Heart left ventricle (tissue), 16 donors: Measurements from ENCODE around the gene LYRM1. TPM values are rescaled to one million over a fixed set of nuclear protein-coding genes. Genes with fewer than 3 reads are reported as not detected.
"Not testable (repeated sequence)": the region's sequence is repeated elsewhere in the genome, so short reads cannot be mapped to it uniquely, and the experiment has no call there.

ENCODE experiments used
- ATAC-seq, 4 donors: fragments of 200-7000 bp; cut with Tn5 transposase; one replicate each; pipeline ENCODE4 v1.9.1; 2020 to 2022; ENCODE audit warnings: moderate library complexity in 4 of 4, mild to moderate bottlenecking in 3 of 4, moderate number of reproducible peaks in 1 of 4
- DNase-seq, 5 donors: peaks; one replicate each; pipeline ENCODE4 v3.0.0-alpha.2; 2020
- H3K27ac ChIP-seq, 12 donors: fragments of 200-600 bp; sonication (generic) in 4 of 12; one replicate each; pipeline versions ENCODE4 v1.5.0 to v1.8.0; 2016 to 2022; ENCODE audit warnings: mild to moderate bottlenecking in 2 of 12
- H3K27me3 ChIP-seq, 9 donors: fragments of 200-600 bp; sonication (generic) in 2 of 9; one replicate each; pipeline versions ENCODE4 v1.5.1 to v1.8.0; 2016 to 2022; ENCODE audit warnings: mild to moderate bottlenecking in 3 of 9
- H3K36me3 ChIP-seq, 9 donors: fragments of 200-600 bp; sonication (generic) in 2 of 9; one replicate each; pipeline versions ENCODE4 v1.5.0 to v1.8.0; 2018 to 2022; ENCODE audit warnings: mild to moderate bottlenecking in 2 of 9
- H3K4me1 ChIP-seq, 12 donors: fragments of 200-600 bp; sonication (generic) in 4 of 12; one replicate each; pipeline versions ENCODE4 v1.5.0 to v1.8.0; 2016 to 2022; ENCODE audit warnings: mild to moderate bottlenecking in 3 of 12
- H3K4me3 ChIP-seq, 12 donors: fragments of 200-600 bp; sonication (generic) in 4 of 12; one replicate each; pipeline versions ENCODE4 v1.5.0 to v1.8.0; 2017 to 2022; ENCODE audit warnings: mild to moderate bottlenecking in 9 of 12, moderate library complexity in 4 of 12
- H3K9me3 ChIP-seq, 12 donors: fragments of 200-600 bp; sonication (generic) in 4 of 12; one replicate each; pipeline versions ENCODE4 v1.5.0 to v1.8.0; 2016 to 2022; ENCODE audit warnings: mild to moderate bottlenecking in 1 of 12
- POLR2A ChIP-seq, 2 donors: fragments of 450-650 bp; IDR thresholded peaks; one replicate each; pipeline ENCODE4 v1.6.1; 2017; ENCODE audit warnings: antibody characterized with exemption in 2 of 2, mild to moderate bottlenecking in 2 of 2, moderate library complexity in 2 of 2
- WGBS, 4 donors: extraction: QIAGEN DNeasy Blood & Tissue Kit in 2 of 4; methylation state at CpG; one replicate each; pipeline versions ENCODE4 v1.1.5 to v1.1.7; 2013 to 2018; 5-methylcytosine and 5-hydroxymethylcytosine counted together
- intact Hi-C, 10 donors: fragments of 100-400 bp; cut with DNase I; formaldehyde crosslinking; loops; one replicate each; pipeline versions ENCODE4 v1.11.1 to v1.14.2; 2022
- polyA plus RNA-seq, 2 donors: library from polyadenylated mRNA; stranded (reverse); fragments of 200-250 nt; gene quantifications; one replicate each; pipeline ENCODE4 v1.2.3, GENCODE V29; 2013
- total RNA-seq, 9 donors: library from RNA; depleted of rRNA in 2 of 9; stranded (reverse); fragments of >200 nt in 2 of 9; fragmentation: NEBNext Ultra II Directional in 3 of 9; extraction: Animal tissue kit (Norgen Biotek cat#: 25700) in 3 of 9; gene quantifications; one replicate each; pipeline versions ENCODE4 v1.1.0 to v1.2.4, GENCODE V29; 2016 to 2023
- TF ChIP-seq, protein P1 (sequence below), 12 donors: fragments of 200-600 bp; sonication (generic) in 4 of 12; IDR thresholded peaks; one replicate each; pipeline versions ENCODE4 v1.5.0 to v1.8.0; 2018 to 2022; ENCODE audit warnings: antibody characterized with exemption in 12 of 12, mild to moderate bottlenecking in 5 of 12
- donor health status: ischemic (EF 13 %, LVEDD 7.1; RV severe dilation, severe dysfunction).
- donor health status: healthy with polysubstance abuse.
- donor health status: DM: no; HTN: yes; CAD: no.
- donor health status: DM: no; HTN: no; CAD: no.
- donor health status: ischemic (EF 25% LVEDD 6.9; RV normal size, moderate dysfunction).
- donor health status: ischemic (EF 25% LVEDD 5.7; RV mildly dilated, moderate dysfunction).
- donor health status: healthy.
- donor health status: DM: yes; HTN: yes; CAD: no.
- donor health status: ischemic (EF 35%, LVEDD 5.7; RV mildly dilated, moderate dysfunction).
- donor health status: nonischemic (EF 11% LVEDD 7.7; RV severe dilation, severe dysfunction).
- donor health status: DM: yes; HTN: yes; CAD: no.
- donor health status: PGD.
- donor health status: ischemic (EF 29% LVEDD 5.4; RV normal size, mild dysfunction).
- donor health status: nonischemic (EF 23%, LVEDD 6.1; RV moderate dilation, normal function).

LYRM1 gene
- total and polyA plus RNA-seq, 11 donors: 40.2 to 124 (median 55.9) TPM

DNA sequence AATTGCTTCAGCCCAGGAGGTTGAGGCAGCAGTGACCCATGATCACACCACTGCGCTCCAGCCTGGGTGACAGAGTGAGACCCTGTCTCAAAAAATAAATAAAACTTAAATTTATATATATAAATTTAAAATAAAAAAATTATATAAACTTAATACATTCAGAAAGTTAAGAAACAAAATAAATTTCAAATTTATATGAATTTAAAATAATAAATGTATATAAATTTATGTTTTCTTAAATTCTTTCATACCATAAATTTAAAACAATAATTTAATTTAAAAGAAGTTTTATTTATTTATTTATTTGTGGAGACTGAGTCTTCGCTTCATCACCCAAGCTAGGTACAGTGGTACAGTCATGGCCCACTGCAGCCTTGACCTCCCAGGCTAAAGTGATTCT lies 20.2 kb downstream of the LYRM1 start:
- TF ChIP-seq POLR2A (IDR thresholded peaks at IDR 0.05): no peak
- TF ChIP-seq, protein P1, sequence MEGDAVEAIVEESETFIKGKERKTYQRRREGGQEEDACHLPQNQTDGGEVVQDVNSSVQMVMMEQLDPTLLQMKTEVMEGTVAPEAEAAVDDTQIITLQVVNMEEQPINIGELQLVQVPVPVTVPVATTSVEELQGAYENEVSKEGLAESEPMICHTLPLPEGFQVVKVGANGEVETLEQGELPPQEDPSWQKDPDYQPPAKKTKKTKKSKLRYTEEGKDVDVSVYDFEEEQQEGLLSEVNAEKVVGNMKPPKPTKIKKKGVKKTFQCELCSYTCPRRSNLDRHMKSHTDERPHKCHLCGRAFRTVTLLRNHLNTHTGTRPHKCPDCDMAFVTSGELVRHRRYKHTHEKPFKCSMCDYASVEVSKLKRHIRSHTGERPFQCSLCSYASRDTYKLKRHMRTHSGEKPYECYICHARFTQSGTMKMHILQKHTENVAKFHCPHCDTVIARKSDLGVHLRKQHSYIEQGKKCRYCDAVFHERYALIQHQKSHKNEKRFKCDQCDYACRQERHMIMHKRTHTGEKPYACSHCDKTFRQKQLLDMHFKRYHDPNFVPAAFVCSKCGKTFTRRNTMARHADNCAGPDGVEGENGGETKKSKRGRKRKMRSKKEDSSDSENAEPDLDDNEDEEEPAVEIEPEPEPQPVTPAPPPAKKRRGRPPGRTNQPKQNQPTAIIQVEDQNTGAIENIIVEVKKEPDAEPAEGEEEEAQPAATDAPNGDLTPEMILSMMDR (IDR thresholded peaks at IDR 0.05): no peak
- peaks cover 0 to 44% (median 16%) of the 10 kb centered on the region in 9 donors for H3K36me3 ChIP-seq
- no peaks in the 10 kb centered on the region for H3K27me3 ChIP-seq
- ATAC-seq: no peak
- DNase-seq: no peak
- intact Hi-C loops: loop anchor here in 2 of 10 donors (10.0 kb wide), 2 partner anchors 64 to 164 kb away; no protein-coding TSS in a partner anchor
- H3K4me1 ChIP-seq: peaks cover 0 to 35% (median 11%) of the 10 kb centered on the region in 12 donors
- WGBS, 4 donors: 93 to 100% (median 96%) methylated on average over 2 of the region's 2 CpGs
- H3K27ac ChIP-seq: no peak overlapping the region
- no peak overlapping the region for H3K4me3 ChIP-seq
- no peaks in the 10 kb centered on the region for H3K9me3 ChIP-seq

DNA sequence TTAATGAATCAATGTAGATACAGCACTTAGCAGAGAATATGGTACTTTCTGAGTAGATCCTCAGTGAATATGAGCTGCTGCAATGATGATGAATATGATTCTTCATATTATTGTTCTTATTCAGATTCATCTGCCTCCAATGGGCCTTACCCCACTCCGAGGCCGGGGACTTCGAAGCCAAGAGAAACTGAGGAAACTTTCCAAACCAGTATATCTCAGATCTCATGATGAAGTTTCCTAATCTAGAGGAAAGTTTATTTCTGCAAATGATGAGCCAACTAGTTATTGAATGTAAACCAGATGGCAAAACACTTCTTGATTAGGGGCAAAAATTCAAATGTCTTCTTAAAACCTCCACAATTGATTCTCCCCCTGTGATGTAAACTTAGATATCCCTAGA lies 23.3 kb downstream of the LYRM1 start:
- Histone ChIP-seq H3K27ac (no peak overlapping the region), H3K27me3 (no peaks in the 10 kb centered on the region), H3K9me3 (no peaks in the 10 kb centered on the region), H3K4me3 (no peak overlapping the region), H3K4me1 (peaks cover 0 to 8% (median 5%) of the 10 kb centered on the region in 12 donors), H3K36me3 (peaks cover 0 to 44% (median 16%) of the 10 kb centered on the region in 9 donors)
- intact Hi-C loops: loop anchor here in 2 of 10 donors (10.0 kb wide), 2 partner anchors 61 to 161 kb away; no protein-coding TSS in a partner anchor
- ATAC-seq: no peak
- 92 to 96% (median 95%) methylated on average over 3 of the region's 3 CpGs for WGBS, 4 donors
- TF ChIP-seq, protein P1 (IDR thresholded peaks at IDR 0.05): no peak
- no peak for TF ChIP-seq POLR2A (IDR thresholded peaks at IDR 0.05)
- no peak for DNase-seq

DNA sequence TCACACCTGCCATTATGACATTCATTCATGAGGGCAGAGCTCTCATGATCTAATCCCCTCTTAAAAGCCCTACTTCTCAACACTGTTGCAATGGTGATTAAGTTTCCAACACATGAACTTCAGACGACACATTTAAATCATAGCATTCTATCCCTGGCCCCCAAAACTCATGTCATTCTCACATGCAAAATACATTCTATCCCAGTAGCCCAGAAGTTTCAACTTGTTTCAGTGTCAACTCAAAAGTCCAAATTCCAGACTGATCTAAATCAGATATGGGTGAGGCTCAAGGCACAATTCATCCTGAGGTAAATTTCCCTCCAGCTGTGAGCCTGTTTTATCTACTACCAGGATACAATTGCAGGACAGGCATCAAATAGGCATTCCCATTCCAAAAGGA lies 25.2 kb downstream of the LYRM1 start:
- Histone ChIP-seq H3K36me3 (peaks cover 0 to 41% (median 16%) of the 10 kb centered on the region in 9 donors), H3K4me1 (peaks cover 0 to 16% (median 8%) of the 10 kb centered on the region in 12 donors), H3K9me3 (no peaks in the 10 kb centered on the region), H3K27ac (no peak overlapping the region), H3K27me3 (no peaks in the 10 kb centered on the region), H3K4me3 (no peak overlapping the region)
- DNase-seq (no peak), ATAC-seq (no peak)
- TF ChIP-seq, protein P1 (IDR thresholded peaks at IDR 0.05): no peak
- no peak for TF ChIP-seq POLR2A (IDR thresholded peaks at IDR 0.05)
- 75 to 83% (median 79%) methylated on average over 1 of the region's 1 CpG for WGBS, 4 donors
- intact Hi-C loops: loop anchor here in 2 of 10 donors (10.0 kb wide), 2 partner anchors 59 to 159 kb away; no protein-coding TSS in a partner anchor

DNA sequence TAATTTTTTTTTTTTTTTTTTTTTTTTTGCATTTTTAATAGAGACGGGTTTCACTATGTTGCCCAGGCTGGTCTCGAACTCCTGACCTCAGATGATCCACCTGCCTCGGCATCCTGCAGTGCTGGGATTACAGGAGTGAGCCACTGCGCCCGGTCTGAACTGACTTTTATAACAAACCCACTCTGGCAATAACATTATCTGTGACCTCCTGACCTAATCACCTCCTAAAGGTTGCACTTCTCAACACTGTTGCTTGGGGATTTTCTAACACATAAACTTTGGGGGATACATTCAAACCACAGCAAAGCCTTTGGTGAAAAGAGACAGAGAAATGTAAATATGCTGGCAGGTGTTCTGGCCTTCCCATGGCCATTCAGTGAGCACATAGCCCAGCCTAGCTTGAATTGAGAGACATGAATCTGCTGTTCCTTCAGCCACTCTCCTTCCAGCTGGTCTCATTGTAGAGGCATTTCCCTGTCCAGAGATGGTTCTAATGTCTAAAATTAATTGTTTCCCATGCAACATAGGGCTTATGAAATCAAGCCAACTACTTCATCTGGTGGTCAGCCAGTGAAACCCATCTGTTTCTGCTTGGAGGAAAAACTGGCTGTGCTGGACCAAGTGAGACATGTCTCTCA lies 28.3 kb downstream of the LYRM1 start:
- WGBS, 4 donors: 87 to 94% (median 90%) methylated on average over 5 of the region's 5 CpGs
- Histone ChIP-seq H3K4me3 (no peak overlapping the region), H3K36me3 (peaks cover 0 to 21% (median 16%) of the 10 kb centered on the region in 9 donors), H3K4me1 (peaks cover 0 to 22% (median 8%) of the 10 kb centered on the region in 12 donors), H3K27ac (peak overlapping the region in 6 of 12 donors; percentile 62 to 82 (median 78)), H3K27me3 (no peaks in the 10 kb centered on the region), H3K9me3 (no peaks in the 10 kb centered on the region)
- no peak for TF ChIP-seq POLR2A (IDR thresholded peaks at IDR 0.05)
- TF ChIP-seq, protein P1 (IDR thresholded peaks at IDR 0.05): no peak
- peak in 3 of 4 donors; percentile 22 to 60 (median 35) for ATAC-seq
- intact Hi-C loops: loop anchor here in 2 of 10 donors (10.0 kb wide), 2 partner anchors 56 to 156 kb away; no protein-coding TSS in a partner anchor
- no peak for DNase-seq

DNA sequence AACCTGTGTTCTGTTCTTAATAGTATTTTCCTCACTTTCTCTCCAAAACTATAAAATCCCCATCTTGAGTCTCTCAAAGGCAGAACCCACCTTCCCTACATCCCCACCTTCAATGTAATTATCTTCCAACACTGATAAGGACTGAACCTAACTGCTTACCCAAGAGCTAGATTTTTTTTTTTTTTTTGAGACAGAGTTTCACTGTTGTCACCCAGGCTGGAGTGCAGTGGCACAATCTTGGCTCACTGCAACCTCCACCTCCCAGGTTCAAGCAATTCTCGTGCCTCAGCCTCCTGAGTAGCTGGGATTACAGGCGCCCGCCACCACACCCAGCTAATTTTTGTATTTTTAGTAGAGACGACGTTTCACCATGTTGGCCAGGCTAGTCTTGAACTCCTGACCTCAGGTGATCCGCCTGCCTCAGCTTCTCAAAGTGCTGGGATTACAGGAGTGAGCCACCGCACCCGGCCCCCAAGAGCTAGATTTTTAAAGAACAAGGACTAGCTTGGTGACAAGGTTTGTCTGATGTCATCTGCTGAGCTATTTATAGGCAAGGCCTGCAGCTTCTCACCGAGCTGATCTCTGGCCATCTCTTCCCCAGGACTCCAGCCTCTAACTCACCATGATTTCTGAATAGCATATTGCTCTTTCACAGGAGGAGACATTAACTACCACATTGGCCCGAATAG lies 29.2 kb downstream of the LYRM1 start:
- H3K27me3 ChIP-seq, H3K9me3 ChIP-seq, H3K4me3 ChIP-seq: not testable (repeated sequence)
- WGBS, 4 donors: 44 to 56% (median 48%) methylated on average over 9 to 10 of the region's 10 CpGs
- ATAC-seq: peak; percentile 91 to 95 (median 94)
- Histone ChIP-seq H3K4me1 (peaks cover 0 to 22% (median 8%) of the 10 kb centered on the region in 12 donors), H3K27ac (peak overlapping the region; percentile 47 to 86 (median 72)), H3K36me3 (peaks cover 0 to 12% (median 8%) of the 10 kb centered on the region in 9 donors)
- intact Hi-C loops: loop anchor here in 2 of 10 donors (10.0 kb wide), 2 partner anchors 55 to 155 kb away; no protein-coding TSS in a partner anchor
- peak in 4 of 5 donors; percentile 38 to 61 (median 44) for DNase-seq
